GM19397 (cell line): ENCODE results near the gene WDR44.
"Not testable (repeated sequence)": the region's sequence is repeated elsewhere in the genome, so short reads cannot be mapped to it uniquely, and the experiment has no call there.

Source experiments
- ATAC-seq: cut with Tn5 transposase; IDR thresholded peaks from one replicate; pipeline ENCODE4 v1.9.1; 2021; ENCODE audit warnings: mild to moderate bottlenecking, moderate library complexity; ENCODE audit not compliant: unreplicated experiment

WDR44 gene

GRCh38 chrX:118345464-118346257 lies at the start of gene WDR44:
WDR44 (plus strand) TSS chrX:118346106; CDS start chrX:118346504, 398 bp downstream.
- peak; percentile 86 for ATAC-seq

- not testable (repeated sequence) for ATAC-seq
Measured at GRCh38 chrX:118305827-118306226, 40.1 kb upstream of the WDR44 start.

GRCh38 chrX:118315529-118315928 lies 30.4 kb upstream of the WDR44 start:
- ATAC-seq: no peak

- ATAC-seq: no peak
Measured at GRCh38 chrX:118324588-118324987, 21.3 kb upstream of the WDR44 start.

- no peak for ATAC-seq
Measured at GRCh38 chrX:118325453-118325852, 20.5 kb upstream of the WDR44 start.

- ATAC-seq: no peak
Measured at GRCh38 chrX:118329175-118329574, 16.7 kb upstream of the WDR44 start.

- ATAC-seq: no peak
Measured at GRCh38 chrX:118337687-118338086, 8.2 kb upstream of the WDR44 start.

- no peak for ATAC-seq
Measured at GRCh38 chrX:118338930-118339329, 7.0 kb upstream of the WDR44 start.

- ATAC-seq: peak; percentile 7
Measured at GRCh38 chrX:118345045-118345463, 852 bp upstream of the WDR44 start.

- peak; percentile 22 for ATAC-seq
Measured at GRCh38 chrX:118346258-118347094, 570 bp downstream of the WDR44 start.

GRCh38 chrX:118347131-118347530 lies 1.2 kb downstream of the WDR44 start:
- no peak for ATAC-seq

GRCh38 chrX:118347736-118348135 lies 1.8 kb downstream of the WDR44 start:
- ATAC-seq: no peak

GRCh38 chrX:118348186-118348810 lies 2.4 kb downstream of the WDR44 start:
- no peak for ATAC-seq

- no peak for ATAC-seq
Measured at GRCh38 chrX:118349188-118349587, 3.3 kb downstream of the WDR44 start.

GRCh38 chrX:118350221-118350620 lies 4.3 kb downstream of the WDR44 start:
- no peak for ATAC-seq

GRCh38 chrX:118350706-118351105 lies 4.8 kb downstream of the WDR44 start:
- ATAC-seq: no peak

- ATAC-seq: no peak
Measured at GRCh38 chrX:118352566-118352965, 6.7 kb downstream of the WDR44 start.

GRCh38 chrX:118353081-118353850 lies 7.4 kb downstream of the WDR44 start:
- peak; percentile 62 for ATAC-seq

GRCh38 chrX:118355225-118355920 lies 9.5 kb downstream of the WDR44 start:
- ATAC-seq: no peak

GRCh38 chrX:118356154-118356701 lies 10.3 kb downstream of the WDR44 start:
- no peak for ATAC-seq
